Measurements from ENCODE around the gene EGR4. TPM values are rescaled to one million over a fixed set of nuclear protein-coding genes. Genes with fewer than 3 reads are reported as not detected.

Gene EGR4
- total RNA-seq, 1 experiment from 2014 or later = not detected

- Mint-ChIP-seq H3K27me3 (ENCODE audit: insufficient read depth, unreplicated experiment) (no peaks in the 10 kb centered on the region), H3K4me1 (ENCODE audit: low read depth, unreplicated experiment) (peaks cover 14% of the 10 kb centered on the region), H3K9me3 (ENCODE audit: unreplicated experiment) (no peaks in the 10 kb centered on the region), H3K4me3 (ENCODE audit: unreplicated experiment) (no peak overlapping the region), H3K36me3 (ENCODE audit: insufficient read depth, unreplicated experiment) (peaks cover 18% of the 10 kb centered on the region), H3K27ac (ENCODE audit: unreplicated experiment) (no peak overlapping the region)
- ChIA-PET CTCF (no interaction called here), POLR2A (no interaction called here)
- DNase-seq = no peak
- intact Hi-C loops (cut with micrococcal nuclease; ENCODE audit: unreplicated experiment) = no loop called here
- Histone ChIP-seq H3K4me3 (ENCODE audit: low read depth, low read length) (no peak overlapping the region), H3K27me3 (replicated peaks; ENCODE audit: control insufficient read depth, insufficient read depth, low read length) (no peaks in the 10 kb centered on the region), H3K36me3 (ENCODE audit: control insufficient read depth, insufficient read depth, low read length) (no peaks in the 10 kb centered on the region), H3K4me1 (peaks cover 12% of the 10 kb centered on the region; the same call in 1 of the 2 replicates), H3K9me3 (no peaks in the 10 kb centered on the region)
- BruUV-seq (replicated peaks) = no TSS peak
- no peak for TF ChIP-seq CTCF (IDR thresholded peaks at IDR 0.05; ENCODE audit: insufficient read depth in 1 of 2, low read depth in 1 of 2, low read length in 1 of 2, severe bottlenecking in 1 of 2, unreplicated experiment in 1 of 2)
These were observed 21.1 kb downstream of the EGR4 start for GRCh38 chr2:73272270-73272669.

GRCh38 chr2:73269686-73270465 lies 23.5 kb downstream of the EGR4 start:
- CTCF ChIA-PET = interaction anchor here (1.7 kb wide), 1 partner anchor 90 kb away, joined by 4 read pairs; no protein-coding TSS in a partner anchor
- POLR2A ChIA-PET = no interaction called here
- Mint-ChIP-seq H3K36me3 (ENCODE audit: insufficient read depth, unreplicated experiment) (peaks cover 18% of the 10 kb centered on the region), H3K27me3 (ENCODE audit: insufficient read depth, unreplicated experiment) (no peaks in the 10 kb centered on the region), H3K27ac (ENCODE audit: unreplicated experiment) (no peak overlapping the region), H3K9me3 (ENCODE audit: unreplicated experiment) (no peaks in the 10 kb centered on the region), H3K4me1 (ENCODE audit: low read depth, unreplicated experiment) (peaks cover 21% of the 10 kb centered on the region), H3K4me3 (ENCODE audit: unreplicated experiment) (peak overlapping the region; percentile 72)
- BruUV-seq (replicated peaks) = TSS peak; percentile 55
- TF ChIP-seq CTCF (IDR thresholded peaks at IDR 0.05; ENCODE audit: insufficient read depth in 1 of 2, low read depth in 1 of 2, low read length in 1 of 2, severe bottlenecking in 1 of 2, unreplicated experiment in 1 of 2) = no peak
- peaks cover 12% of the 10 kb centered on the region; the same call in 1 of the 2 replicates for H3K4me1 ChIP-seq
- no peaks in the 10 kb centered on the region for H3K27me3 ChIP-seq (replicated peaks; ENCODE audit: control insufficient read depth, insufficient read depth, low read length)
- DNase-seq = no peak
- no peaks in the 10 kb centered on the region for H3K36me3 ChIP-seq (ENCODE audit: control insufficient read depth, insufficient read depth, low read length)
- no peaks in the 10 kb centered on the region for H3K9me3 ChIP-seq
- intact Hi-C loops (cut with micrococcal nuclease; ENCODE audit: unreplicated experiment) = loop anchor here (1.0 to 5.0 kb wide), 3 partner anchors 14 to 383 kb away; partner anchors contain the start of genes FBXO41 and SPR
- peak overlapping the region; percentile 93 for H3K4me3 ChIP-seq (ENCODE audit: low read depth, low read length)

GRCh38 chr2:73268830-73269685 lies 24.3 kb downstream of the EGR4 start:
- TF ChIP-seq CTCF (IDR thresholded peaks at IDR 0.05; ENCODE audit: insufficient read depth in 1 of 2, low read depth in 1 of 2, low read length in 1 of 2, severe bottlenecking in 1 of 2, unreplicated experiment in 1 of 2) = peak; percentile 12 to 36
- Mint-ChIP-seq H3K36me3 (ENCODE audit: insufficient read depth, unreplicated experiment) (peaks cover 18% of the 10 kb centered on the region), H3K4me1 (ENCODE audit: low read depth, unreplicated experiment) (peaks cover 21% of the 10 kb centered on the region), H3K27me3 (ENCODE audit: insufficient read depth, unreplicated experiment) (no peaks in the 10 kb centered on the region), H3K9me3 (ENCODE audit: unreplicated experiment) (no peaks in the 10 kb centered on the region), H3K4me3 (ENCODE audit: unreplicated experiment) (peak overlapping the region; percentile 72), H3K27ac (ENCODE audit: unreplicated experiment) (peak overlapping the region; percentile 14)
- peak; percentile 90 for DNase-seq
- Histone ChIP-seq H3K9me3 (no peaks in the 10 kb centered on the region), H3K4me1 (peaks cover 12% of the 10 kb centered on the region; the same call in 1 of the 2 replicates), H3K27me3 (replicated peaks; ENCODE audit: control insufficient read depth, insufficient read depth, low read length) (no peaks in the 10 kb centered on the region), H3K4me3 (ENCODE audit: low read depth, low read length) (peak overlapping the region; percentile 93), H3K36me3 (ENCODE audit: control insufficient read depth, insufficient read depth, low read length) (no peaks in the 10 kb centered on the region)
- POLR2A ChIA-PET = interaction anchor here (0.6 to 1.4 kb wide), 3 partner anchors 15 to 91 kb away, joined by 3 to 15 read pairs (median 3); partner anchors contain the start of genes CCT7, FBXO41 and PRADC1
- intact Hi-C loops (cut with micrococcal nuclease; ENCODE audit: unreplicated experiment) = loop anchor here (1.0 to 5.0 kb wide), 3 partner anchors 15 to 382 kb away; partner anchors contain the start of genes FBXO41 and SPR
- CTCF ChIA-PET = interaction anchor here (0.6 to 1.7 kb wide), 15 partner anchors 9 to 210 kb away, joined by 3 to 16 read pairs (median 5); partner anchors contain the start of genes CCT7 and PRADC1
- no TSS peak for BruUV-seq (replicated peaks)
